Upper lobe of right lung (tissue), 1 donor: ENCODE results near the gene HSPB6. TPM values are rescaled to one million over a fixed set of nuclear protein-coding genes. Genes with fewer than 3 reads are reported as not detected.
A peak's percentile ranks its signal among the peaks of the same experiment; 100 is the strongest.

Experiments used
- ATAC-seq: fragments of 200-7000 bp; cut with Tn5 transposase; one replicate; pipeline ENCODE4 v1.9.1; 2020; ENCODE audit warnings: mild to moderate bottlenecking, moderate library complexity
- DNase-seq: peaks from one replicate; pipeline ENCODE4 v3.0.0-alpha.2; 2020
- H3K27ac ChIP-seq: fragments of 200-600 bp; one replicate; pipeline ENCODE4 v1.8.0; 2022
- H3K27me3 ChIP-seq: fragments of 200-600 bp; one replicate; pipeline ENCODE4 v1.8.0; 2022; ENCODE audit warnings: mild to moderate bottlenecking
- H3K36me3 ChIP-seq: fragments of 200-600 bp; one replicate; pipeline ENCODE4 v1.8.0; 2022
- H3K4me1 ChIP-seq: fragments of 200-600 bp; one replicate; pipeline ENCODE4 v1.8.0; 2022
- H3K4me3 ChIP-seq: fragments of 200-600 bp; one replicate; pipeline ENCODE4 v1.8.0; 2022; ENCODE audit warnings: mild to moderate bottlenecking
- H3K9me3 ChIP-seq: fragments of 200-600 bp; one replicate; pipeline ENCODE4 v1.8.0; 2022
- CTCF ChIP-seq: fragments of 200-600 bp; IDR thresholded peaks from one replicate; pipeline ENCODE4 v1.8.0; 2022; ENCODE audit warnings: antibody characterized with exemption
- intact Hi-C: fragments of 100-400 bp; cut with DNase I; formaldehyde crosslinking; loops from one replicate; pipeline ENCODE4 v1.11.0; 2022
- total RNA-seq: library from RNA; stranded (reverse); fragmentation: NEBNext Ultra II Directional; extraction: Animal tissue kit (Norgen Biotek cat#: 25700); gene quantifications from one replicate; pipeline ENCODE4 v1.2.1, GENCODE V29; 2021
- donor health status: DM: no; HTN: yes; CAD: no; lungs with severe emphysema.

The HSPB6 gene
- total RNA-seq, 1 donor from 2014 or later = 41.3 TPM

- peak; percentile 88 for DNase-seq
- peak; percentile 39 for ATAC-seq
- Histone ChIP-seq H3K4me3 (peak overlapping the region; percentile 94), H3K27me3 (no peaks in the 10 kb centered on the region), H3K4me1 (peaks cover 24% of the 10 kb centered on the region), H3K9me3 (no peaks in the 10 kb centered on the region), H3K36me3 (peaks cover 10% of the 10 kb centered on the region), H3K27ac (peak overlapping the region; percentile 85)
- TF ChIP-seq CTCF = no peak
- intact Hi-C loops = no loop called here
Observed at GRCh38 chr19:35715981-35716800, 40.6 kb downstream of the HSPB6 start.

GRCh38 chr19:35715355-35715809 is 41.4 kb downstream of the HSPB6 start:
- ATAC-seq (no peak), DNase-seq (no peak)
- H3K4me1 ChIP-seq = peaks cover 24% of the 10 kb centered on the region
- intact Hi-C loops = no loop called here
- no peak overlapping the region for H3K4me3 ChIP-seq
- peak overlapping the region; percentile 85 for H3K27ac ChIP-seq
- no peak for TF ChIP-seq CTCF
- H3K9me3 ChIP-seq = no peaks in the 10 kb centered on the region
- H3K27me3 ChIP-seq = no peaks in the 10 kb centered on the region
- peaks cover 5% of the 10 kb centered on the region for H3K36me3 ChIP-seq

GRCh38 chr19:35714601-35715354 is 42.1 kb downstream of the HSPB6 start:
- TF ChIP-seq CTCF = no peak
- no peak overlapping the region for H3K27ac ChIP-seq
- ATAC-seq (no peak), DNase-seq (no peak)
- no peaks in the 10 kb centered on the region for H3K36me3 ChIP-seq
- H3K4me1 ChIP-seq = peaks cover 24% of the 10 kb centered on the region
- intact Hi-C loops = no loop called here
- no peaks in the 10 kb centered on the region for H3K27me3 ChIP-seq
- no peaks in the 10 kb centered on the region for H3K9me3 ChIP-seq
- H3K4me3 ChIP-seq = no peak overlapping the region

- TF ChIP-seq CTCF = no peak
- intact Hi-C loops = no loop called here
- ATAC-seq = no peak
- peaks cover 18% of the 10 kb centered on the region for H3K4me1 ChIP-seq
- no peaks in the 10 kb centered on the region for H3K36me3 ChIP-seq
- no peaks in the 10 kb centered on the region for H3K9me3 ChIP-seq
- DNase-seq = no peak
- no peaks in the 10 kb centered on the region for H3K27me3 ChIP-seq
- H3K27ac ChIP-seq = no peak overlapping the region
- no peak overlapping the region for H3K4me3 ChIP-seq
Observed at GRCh38 chr19:35713904-35714495, 42.8 kb downstream of the HSPB6 start.

GRCh38 chr19:35713506-35713850 is 43.4 kb downstream of the HSPB6 start:
- Histone ChIP-seq H3K9me3 (no peaks in the 10 kb centered on the region), H3K4me1 (peaks cover 13% of the 10 kb centered on the region), H3K27ac (no peak overlapping the region), H3K36me3 (no peaks in the 10 kb centered on the region), H3K4me3 (no peak overlapping the region), H3K27me3 (no peaks in the 10 kb centered on the region)
- ATAC-seq = no peak
- no peak for TF ChIP-seq CTCF
- intact Hi-C loops = no loop called here
- DNase-seq = no peak
